Mucosa of rectum (tissue), 2 donors: ENCODE measurements around the gene TMEM131.

Experiments
- H3K27ac ChIP-seq, 2 donors: one replicate each; pipeline ENCODE4 v1.7.0; 2013; ENCODE audit warnings: inconsistent platforms in 2 of 2, low read depth in 2 of 2, low read length in 2 of 2
- H3K27me3 ChIP-seq, 2 donors: one replicate each; pipeline ENCODE4 v1.7.0; 2013; ENCODE audit warnings: low read length in 2 of 2; ENCODE audit not compliant: control insufficient read depth in 2 of 2, insufficient read depth in 2 of 2
- H3K36me3 ChIP-seq, 2 donors: one replicate each; pipeline ENCODE4 v1.7.0; 2013; ENCODE audit warnings: low read length in 2 of 2; ENCODE audit not compliant: control insufficient read depth in 2 of 2, insufficient read depth in 2 of 2
- H3K4me1 ChIP-seq, 2 donors: one replicate each; pipeline ENCODE4 v1.7.0; 2013; ENCODE audit warnings: low read length in 2 of 2, mild to moderate bottlenecking in 1 of 2; ENCODE audit not compliant: control insufficient read depth in 2 of 2, insufficient read depth in 2 of 2
- H3K4me3 ChIP-seq, 2 donors: one replicate each; pipeline ENCODE4 v1.7.0; 2013; ENCODE audit warnings: low read length in 2 of 2
- H3K9ac ChIP-seq, 2 donors: one replicate each; pipeline ENCODE4 v1.7.0; 2013; ENCODE audit warnings: low read length in 2 of 2, low read depth in 1 of 2, mild to moderate bottlenecking in 1 of 2
- H3K9me3 ChIP-seq, 2 donors: one replicate each; pipeline ENCODE4 v1.7.0; 2013; ENCODE audit warnings: low read length in 2 of 2; ENCODE audit not compliant: control insufficient read depth in 2 of 2
- donor health status: healthy.
- donor health status: Normal muscosa, but diverticular disease.

TMEM131 gene

DNA sequence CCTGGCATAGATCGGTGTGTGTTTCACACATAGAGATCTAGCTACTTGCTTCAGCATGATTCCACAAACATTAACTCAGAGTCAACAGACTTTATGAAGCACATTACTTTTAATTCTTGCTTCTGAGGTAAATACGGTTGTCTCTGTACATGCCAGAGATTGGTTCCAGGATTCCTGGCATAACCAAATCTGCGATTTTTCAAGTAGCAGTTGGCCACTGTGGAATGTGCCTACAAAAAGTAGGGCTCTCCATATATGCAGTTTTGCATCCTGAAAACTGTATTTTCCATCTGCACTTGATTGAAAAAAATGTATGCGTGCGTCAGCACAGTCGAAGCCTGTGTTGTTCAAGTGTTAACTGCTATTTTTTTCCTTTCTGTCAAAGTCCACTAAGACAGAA is 197.3 kb downstream of the TMEM131 start:
- no peaks in the 10 kb centered on the region for H3K27me3 ChIP-seq
- no peaks in the 10 kb centered on the region for H3K4me1 ChIP-seq
- peaks cover 44 to 55% of the 10 kb centered on the region in 2 donors for H3K36me3 ChIP-seq
- no peak overlapping the region for H3K4me3 ChIP-seq
- H3K27ac ChIP-seq: no peak overlapping the region
- no peak overlapping the region for H3K9ac ChIP-seq
- no peaks in the 10 kb centered on the region for H3K9me3 ChIP-seq

DNA sequence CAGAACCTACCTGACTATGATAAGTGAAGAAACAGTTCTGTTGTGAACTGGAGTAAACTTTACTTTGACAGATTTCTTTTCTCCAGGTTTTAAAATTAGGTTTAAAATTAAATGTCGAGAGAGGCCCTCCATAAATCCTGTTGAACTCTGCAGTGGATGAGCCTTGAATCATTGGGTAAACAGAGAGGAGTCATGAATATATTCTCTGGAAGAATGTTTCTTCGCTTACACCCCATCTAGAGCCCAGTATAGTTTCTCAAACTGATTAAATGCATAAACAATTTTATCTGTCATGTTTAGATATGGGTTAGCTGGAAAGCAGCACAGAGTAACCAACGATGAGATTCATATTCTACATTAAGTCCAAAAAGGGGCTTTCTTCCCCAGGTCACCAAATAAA is 198.4 kb downstream of the TMEM131 start:
- Histone ChIP-seq H3K27ac (no peak overlapping the region), H3K9ac (no peak overlapping the region), H3K36me3 (peaks cover 45 to 57% of the 10 kb centered on the region in 2 donors)

DNA sequence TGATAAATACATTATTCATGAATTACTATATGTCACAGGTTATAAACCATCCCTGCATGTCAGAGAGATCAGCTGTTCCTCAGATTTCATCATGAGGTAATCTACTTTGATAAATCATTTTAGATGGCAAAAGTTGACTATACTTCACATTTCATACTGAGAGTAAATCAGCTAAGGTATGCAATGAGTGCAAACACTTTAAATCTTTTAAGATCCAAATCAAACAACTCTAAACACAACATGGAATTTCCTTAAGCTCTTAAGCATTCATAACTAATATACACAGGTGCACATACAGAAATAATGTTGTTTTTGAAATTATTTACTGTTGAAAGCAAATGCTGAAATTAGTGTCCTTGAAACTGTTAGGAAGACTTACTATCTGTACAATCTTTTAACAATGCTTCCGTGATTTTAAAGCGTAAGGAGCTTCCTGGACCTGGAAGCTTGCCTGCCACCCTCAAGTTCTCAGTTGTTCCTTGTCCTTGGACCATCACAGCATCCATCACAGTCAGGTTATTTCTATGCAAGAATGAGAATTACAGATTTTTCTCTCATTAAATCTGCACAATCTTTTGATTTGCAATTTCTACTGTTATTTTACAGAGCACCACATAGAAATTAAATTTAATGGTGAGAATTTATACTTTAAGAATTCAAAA is 199.2 kb downstream of the TMEM131 start:
- no peak overlapping the region for H3K27ac ChIP-seq
- no peak overlapping the region for H3K4me3 ChIP-seq
- H3K27me3 ChIP-seq: no peaks in the 10 kb centered on the region
- H3K9me3 ChIP-seq: no peaks in the 10 kb centered on the region
- no peak overlapping the region for H3K9ac ChIP-seq
- H3K4me1 ChIP-seq: no peaks in the 10 kb centered on the region
- H3K36me3 ChIP-seq: peaks cover 42 to 58% of the 10 kb centered on the region in 2 donors

More for the DNA sequence above, 198.4 kb downstream of the TMEM131 start:
- Histone ChIP-seq H3K4me3 (no peak overlapping the region), H3K9me3 (no peaks in the 10 kb centered on the region), H3K4me1 (no peaks in the 10 kb centered on the region), H3K27me3 (no peaks in the 10 kb centered on the region)

DNA sequence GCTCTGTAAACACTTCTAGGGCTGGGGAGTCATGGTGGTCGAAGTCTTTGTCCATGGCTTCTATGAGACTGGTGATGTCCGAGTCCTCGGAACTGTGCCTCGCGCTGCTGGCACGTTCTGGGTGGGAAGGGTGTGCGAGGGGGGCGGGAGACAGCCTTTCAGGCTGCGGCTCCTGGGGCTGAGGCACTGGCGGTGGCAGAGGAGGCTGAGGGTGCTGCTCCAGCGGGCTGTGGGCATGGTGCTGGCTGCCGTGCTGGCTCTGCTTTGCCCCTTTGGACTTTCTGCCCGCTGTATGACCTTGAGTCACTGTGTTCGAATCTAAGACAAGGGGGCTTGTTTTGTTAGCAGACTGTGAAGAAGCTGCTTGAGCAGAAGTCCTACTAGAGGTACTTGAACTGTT is 203.3 kb downstream of the TMEM131 start:
- Histone ChIP-seq H3K9ac (no peak overlapping the region), H3K36me3 (peaks cover 54 to 71% of the 10 kb centered on the region in 2 donors), H3K9me3 (no peaks in the 10 kb centered on the region), H3K27ac (no peak overlapping the region), H3K27me3 (no peaks in the 10 kb centered on the region), H3K4me3 (no peak overlapping the region), H3K4me1 (no peaks in the 10 kb centered on the region)

DNA sequence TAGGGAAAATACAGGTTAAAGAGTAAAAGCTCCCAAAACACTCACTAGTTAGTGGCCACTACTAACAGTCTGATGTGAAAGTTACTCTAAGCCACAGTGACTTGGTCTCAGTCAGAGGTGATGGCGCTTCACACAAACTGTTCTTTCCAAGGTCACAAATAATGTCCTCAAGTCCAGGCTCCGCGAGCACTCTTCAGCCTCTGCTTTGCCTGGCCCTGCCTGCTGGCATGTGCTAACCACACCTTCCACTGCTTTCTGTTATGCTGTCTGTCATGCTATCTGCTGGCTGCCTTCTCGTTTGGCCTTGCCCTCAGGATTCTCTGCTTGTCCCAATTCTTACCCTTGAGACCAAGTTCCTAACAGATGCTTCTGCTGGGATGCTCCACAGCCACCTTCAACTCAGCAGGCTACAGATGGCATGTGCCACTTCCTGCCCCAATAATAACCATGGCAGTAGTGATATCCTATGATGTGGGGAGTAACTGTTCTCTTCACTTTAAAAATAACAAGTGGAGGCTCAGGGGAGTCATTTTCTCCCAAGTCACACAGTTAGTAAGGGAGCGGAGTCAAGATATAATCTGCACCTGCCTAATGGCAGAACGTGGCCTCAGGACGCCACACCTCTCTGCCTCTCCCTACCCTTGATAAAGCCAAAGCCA is 206.6 kb downstream of the TMEM131 start:
- Histone ChIP-seq H3K36me3 (peaks cover 43 to 65% of the 10 kb centered on the region in 2 donors), H3K4me1 (peaks cover 0 to 5% of the 10 kb centered on the region in 2 donors), H3K9ac (no peak overlapping the region), H3K27ac (no peak overlapping the region), H3K4me3 (no peak overlapping the region), H3K27me3 (no peaks in the 10 kb centered on the region), H3K9me3 (no peaks in the 10 kb centered on the region)

DNA sequence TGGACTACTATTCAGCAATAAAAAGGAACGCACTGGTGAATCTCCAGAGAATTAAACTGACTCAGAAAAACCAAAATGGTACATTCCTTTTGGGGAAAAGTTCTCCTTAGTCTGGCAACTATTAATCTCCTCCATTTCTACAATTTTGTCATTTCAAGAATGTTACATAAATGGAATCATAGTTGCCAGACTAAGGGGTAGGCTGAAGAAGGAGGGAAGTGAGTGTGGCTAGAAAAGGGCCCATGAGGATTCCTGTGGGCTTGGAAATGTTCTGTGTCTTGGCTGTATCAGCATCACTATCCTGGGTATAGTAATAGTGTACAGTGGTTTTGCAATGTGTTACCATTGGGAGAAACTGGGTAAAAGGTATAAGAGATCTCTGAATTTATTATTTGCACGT is 209.9 kb downstream of the TMEM131 start:
- Histone ChIP-seq H3K9ac (no peak overlapping the region), H3K9me3 (no peaks in the 10 kb centered on the region), H3K4me3 (no peak overlapping the region), H3K27me3 (no peaks in the 10 kb centered on the region), H3K4me1 (peaks cover 6 to 11% of the 10 kb centered on the region in 2 donors), H3K36me3 (peaks cover 25 to 38% of the 10 kb centered on the region in 2 donors), H3K27ac (no peak overlapping the region)

DNA sequence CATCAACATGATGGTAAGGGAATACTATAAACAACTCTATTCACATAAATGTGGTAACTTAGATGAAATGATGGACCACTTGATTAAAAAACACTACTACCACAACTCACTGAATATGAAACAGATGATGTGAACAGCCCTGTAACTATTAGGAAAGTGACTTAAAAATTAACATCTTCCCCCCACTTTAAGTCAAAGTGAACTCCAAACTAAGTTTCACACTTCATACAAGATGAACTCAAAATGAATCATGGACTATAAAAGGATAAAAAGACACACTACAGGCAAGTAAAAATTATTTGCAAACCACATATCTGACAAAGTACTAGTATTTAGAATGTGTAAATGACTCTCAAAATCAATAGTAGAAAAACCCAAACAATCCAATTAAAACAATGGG is 210.8 kb downstream of the TMEM131 start:
- H3K27me3 ChIP-seq: no peaks in the 10 kb centered on the region
- H3K9ac ChIP-seq: no peak overlapping the region
- H3K36me3 ChIP-seq: peaks cover 23 to 31% of the 10 kb centered on the region in 2 donors
- peaks cover 6 to 11% of the 10 kb centered on the region in 2 donors for H3K4me1 ChIP-seq
- no peaks in the 10 kb centered on the region for H3K9me3 ChIP-seq
- no peak overlapping the region for H3K27ac ChIP-seq
- no peak overlapping the region for H3K4me3 ChIP-seq

DNA sequence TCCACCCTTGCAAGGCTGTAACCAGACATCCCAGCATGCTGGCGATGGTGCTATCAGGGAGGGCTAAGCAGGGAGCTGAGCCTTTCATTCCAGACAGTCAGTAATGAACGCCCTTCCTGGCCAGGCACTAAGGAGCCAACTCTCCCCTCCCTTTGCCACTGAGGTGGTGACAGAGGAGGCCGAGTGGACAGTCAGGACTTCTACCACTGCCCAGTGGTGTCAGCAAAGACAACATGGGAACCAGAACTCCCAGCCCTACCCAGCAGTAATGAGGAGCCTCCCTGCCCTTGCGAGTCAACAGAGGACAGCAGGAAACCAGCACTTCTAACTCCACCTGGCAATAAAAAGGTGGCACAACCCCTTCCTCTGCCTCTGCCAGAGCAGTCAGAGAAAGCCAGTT is 213.8 kb downstream of the TMEM131 start:
- H3K4me1 ChIP-seq: peaks cover 6 to 11% of the 10 kb centered on the region in 2 donors
- H3K27me3 ChIP-seq: no peaks in the 10 kb centered on the region
- H3K36me3 ChIP-seq: peaks cover 9 to 10% of the 10 kb centered on the region in 2 donors
- H3K9ac ChIP-seq: peak overlapping the region in 1 of 2 donors; percentile 15
- H3K9me3 ChIP-seq: no peaks in the 10 kb centered on the region
- no peak overlapping the region for H3K4me3 ChIP-seq
- H3K27ac ChIP-seq: peak overlapping the region; percentile 83 to 86

DNA sequence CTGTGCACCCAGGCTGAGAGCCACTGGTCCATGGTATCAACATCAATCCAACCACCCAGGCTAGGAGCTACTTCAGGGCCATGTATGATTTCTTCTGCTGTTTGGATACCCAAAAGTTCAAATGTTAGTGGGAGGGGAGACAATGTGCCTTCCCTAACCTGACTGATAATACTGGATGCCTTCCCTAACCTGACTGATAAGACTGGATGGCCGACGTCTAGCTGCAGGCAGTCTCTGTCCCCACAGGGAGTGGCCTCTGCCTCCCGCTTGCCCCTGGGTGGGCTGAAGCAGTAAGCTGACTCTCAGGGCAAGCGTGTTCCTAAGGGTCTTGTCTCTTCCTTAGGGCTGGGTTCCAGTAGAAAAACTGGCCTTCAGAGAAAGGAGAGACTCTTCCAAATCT is 216.6 kb downstream of the TMEM131 start:
- Histone ChIP-seq H3K27me3 (no peaks in the 10 kb centered on the region), H3K9me3 (no peaks in the 10 kb centered on the region), H3K4me3 (no peak overlapping the region), H3K36me3 (peaks cover 20 to 26% of the 10 kb centered on the region in 2 donors), H3K4me1 (peaks cover 6 to 7% of the 10 kb centered on the region in 2 donors), H3K9ac (no peak overlapping the region), H3K27ac (no peak overlapping the region)

DNA sequence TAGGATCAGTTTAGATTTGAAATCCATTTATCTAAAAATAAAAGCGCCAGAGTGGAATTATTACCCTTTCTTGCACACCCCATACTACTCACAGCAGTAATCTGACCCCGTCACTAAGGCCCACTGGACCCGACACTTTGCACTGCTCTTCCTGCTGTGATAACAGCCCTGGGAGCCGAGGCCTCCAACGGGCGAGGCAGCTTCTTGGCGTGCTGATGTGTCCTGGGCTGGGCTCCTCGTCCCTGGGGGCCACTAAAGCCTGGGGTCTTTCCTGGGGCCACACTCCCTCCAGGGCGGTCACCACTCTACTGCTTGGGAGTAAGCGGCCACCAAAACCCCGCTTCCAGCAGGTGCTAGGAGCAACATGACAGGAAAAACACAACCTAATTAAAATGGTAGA is 220.7 kb downstream of the TMEM131 start:
- Histone ChIP-seq H3K9me3 (no peaks in the 10 kb centered on the region), H3K27ac (no peak overlapping the region), H3K4me1 (no peaks in the 10 kb centered on the region), H3K27me3 (no peaks in the 10 kb centered on the region), H3K4me3 (no peak overlapping the region), H3K9ac (no peak overlapping the region), H3K36me3 (peaks cover 46 to 52% of the 10 kb centered on the region in 2 donors)
